GM18499 (cell line): Measurements from ENCODE around the gene FADS1.

Experiments
- ATAC-seq: cut with Tn5 transposase; IDR thresholded peaks from one replicate; pipeline ENCODE4 v1.9.1; 2021; ENCODE audit warnings: moderate number of reproducible peaks; ENCODE audit not compliant: insufficient read depth, unreplicated experiment

Gene FADS1

GRCh38 chr11:61847914-61848581 is 31.2 kb upstream of the FADS1 start:
- no peak for ATAC-seq

DNA sequence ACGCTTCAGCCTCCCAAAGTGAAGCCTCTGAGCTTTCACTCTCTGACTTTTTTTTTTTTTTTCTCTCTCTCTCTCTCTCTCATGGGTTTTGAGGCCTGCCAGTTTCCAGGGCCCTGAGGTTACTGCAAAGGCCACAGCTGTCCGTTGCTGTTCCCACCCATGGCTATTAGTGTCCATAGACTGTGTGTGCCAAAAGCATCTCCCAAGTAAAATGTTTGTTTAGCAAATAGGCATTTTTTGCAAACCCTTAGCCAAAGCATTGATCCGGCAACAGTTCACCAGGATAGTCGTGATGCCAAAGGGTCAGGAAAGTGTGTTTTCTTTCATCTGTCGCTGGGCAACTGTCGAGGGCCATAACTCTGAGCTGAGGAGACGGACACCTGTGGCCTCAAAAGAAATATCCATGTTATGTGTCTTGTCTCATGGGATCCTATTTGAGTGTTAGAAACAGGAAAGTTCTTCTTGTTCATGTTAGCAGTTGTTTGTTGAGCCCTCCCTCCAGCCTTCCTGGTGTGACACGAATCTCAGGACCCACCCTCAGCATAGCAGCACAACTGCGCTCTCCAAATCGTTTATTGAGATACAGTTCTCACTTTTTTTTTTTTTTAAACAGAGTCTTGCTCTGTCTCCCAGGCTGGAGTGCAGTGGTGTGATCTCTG is 29.7 kb upstream of the FADS1 start:
- no peak for ATAC-seq

DNA sequence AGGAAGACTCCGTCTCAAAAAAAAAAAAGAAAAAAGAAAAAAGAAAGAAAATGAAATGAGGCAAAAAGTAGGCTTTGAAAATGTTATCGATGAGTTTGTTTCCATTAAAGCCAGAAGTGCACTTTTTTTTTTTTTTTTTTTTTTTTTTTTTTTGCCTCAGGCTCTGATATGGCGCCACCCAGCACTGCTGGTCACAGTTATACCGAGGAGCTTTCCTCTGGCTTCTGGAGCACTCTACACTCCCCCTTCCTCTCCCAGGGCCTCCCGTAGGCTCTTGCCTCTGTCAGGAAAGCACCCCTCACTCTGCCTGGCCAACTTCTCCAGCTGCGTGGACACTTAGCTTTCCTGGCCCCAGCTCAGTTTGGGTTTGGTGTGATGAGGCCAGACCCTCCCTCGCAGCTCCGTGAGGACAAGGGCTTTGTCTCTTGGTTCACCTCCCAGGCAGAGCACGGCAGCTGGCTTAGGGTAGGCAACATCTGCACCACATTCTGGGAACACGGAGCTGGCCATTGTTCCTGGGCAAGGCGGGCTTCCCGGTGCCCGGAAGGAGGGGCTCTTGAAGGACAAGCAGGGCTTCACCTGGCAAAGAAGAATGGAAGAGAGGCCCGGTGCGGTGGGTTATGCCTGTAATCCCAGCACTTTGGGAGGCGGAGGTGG is 28.2 kb upstream of the FADS1 start:
- no peak for ATAC-seq

DNA sequence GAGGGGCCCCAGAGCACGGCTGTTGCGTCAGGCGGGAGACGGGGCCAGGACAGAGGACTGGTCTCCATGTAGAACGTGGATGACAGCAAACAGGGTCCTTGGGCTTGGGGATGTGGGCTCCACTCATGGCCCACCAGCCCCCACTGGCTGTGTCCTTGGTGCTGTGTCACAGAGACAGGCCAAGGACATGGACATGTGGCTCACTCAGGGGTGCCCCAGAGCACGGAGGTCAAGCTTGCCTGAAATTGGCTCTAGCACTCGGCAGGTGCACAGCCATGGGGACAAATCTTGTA is 25.7 kb upstream of the FADS1 start:
- ATAC-seq: no peak

DNA sequence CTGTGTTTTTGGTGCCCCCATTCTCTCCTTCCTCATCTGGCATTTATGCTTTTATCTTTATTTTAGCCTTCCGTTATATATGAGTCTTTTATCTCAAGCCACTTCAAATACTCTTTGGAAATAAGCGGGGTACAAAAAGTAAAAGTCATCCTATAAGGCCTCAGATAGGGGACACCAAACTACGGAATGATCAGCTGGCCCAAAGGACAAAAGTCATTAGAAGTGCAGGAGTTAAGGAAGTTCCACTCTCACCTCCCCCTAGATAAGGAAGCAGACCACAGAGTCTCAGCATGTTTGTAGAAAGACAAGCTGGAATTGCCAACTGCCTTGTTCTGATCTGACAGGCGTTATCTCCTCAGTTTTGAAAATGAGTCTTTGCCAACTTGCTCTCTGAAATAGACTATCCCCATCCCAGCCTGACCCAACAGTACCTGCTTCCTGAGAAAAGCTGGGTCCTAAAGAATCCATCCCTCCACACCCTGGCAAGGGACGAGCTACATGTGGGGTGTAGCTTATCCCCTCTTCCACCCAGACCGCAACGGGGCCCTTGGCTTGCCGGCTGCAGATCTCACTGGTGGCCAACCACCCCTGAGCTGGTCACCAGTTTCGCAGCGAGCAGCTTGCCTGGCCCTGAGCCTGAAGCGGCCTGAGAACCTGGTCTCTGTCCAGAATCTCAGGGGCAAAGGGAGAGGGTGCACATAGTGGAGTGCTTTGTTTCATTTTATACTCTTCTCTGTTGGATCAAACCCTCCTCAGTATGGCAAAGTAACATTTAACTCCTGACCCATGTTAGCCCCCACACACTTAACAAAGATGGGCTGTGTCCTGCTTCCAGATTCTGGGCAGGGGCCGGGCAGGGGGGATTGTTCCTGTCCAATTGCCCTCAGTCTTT is 25.1 kb upstream of the FADS1 start:
- ATAC-seq: no peak

GRCh38 chr11:61840371-61840770 is 23.6 kb upstream of the FADS1 start:
- ATAC-seq: no peak

DNA sequence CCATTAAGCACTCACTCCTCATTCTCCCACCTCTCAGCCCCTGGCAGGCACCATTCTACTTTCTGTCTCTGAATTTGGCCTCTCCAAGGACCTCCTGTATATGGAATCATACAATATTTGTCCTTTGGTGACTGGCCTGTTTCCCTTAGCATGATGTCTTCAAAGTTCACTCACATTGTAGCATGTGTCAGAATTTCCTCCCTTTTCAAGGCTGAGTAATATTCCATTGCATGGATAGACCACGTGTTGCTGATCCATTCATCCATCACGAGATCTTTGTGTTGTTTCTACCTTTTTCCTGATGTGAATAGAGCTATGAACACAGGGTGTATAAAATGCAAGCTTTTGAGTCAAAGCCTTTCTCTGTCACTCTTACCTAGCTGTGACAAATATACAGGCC is 22.9 kb upstream of the FADS1 start:
- no peak for ATAC-seq

DNA sequence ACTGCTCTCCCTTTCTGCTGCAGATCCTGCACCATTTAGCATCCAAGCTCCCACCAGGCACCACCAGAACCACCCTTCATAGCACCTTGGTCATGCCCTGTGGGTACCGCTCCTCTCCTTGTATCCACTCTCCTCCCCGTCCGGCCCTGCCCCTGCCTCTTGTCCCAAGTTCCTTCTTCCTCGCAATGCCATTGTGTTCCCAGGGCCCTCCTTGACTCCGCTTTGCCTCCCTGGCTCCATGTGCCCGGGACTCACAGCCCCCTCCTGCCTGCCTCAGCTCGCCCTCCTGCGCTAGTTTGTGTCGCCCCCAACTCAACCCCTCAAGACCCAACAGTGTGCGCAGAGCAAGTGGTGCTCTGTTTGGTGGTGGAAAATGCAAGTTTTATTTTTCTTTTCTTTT is 22.1 kb upstream of the FADS1 start:
- ATAC-seq: no peak

- ATAC-seq: no peak
Observed at GRCh38 chr11:61838501-61838900, 21.7 kb upstream of the FADS1 start.

DNA sequence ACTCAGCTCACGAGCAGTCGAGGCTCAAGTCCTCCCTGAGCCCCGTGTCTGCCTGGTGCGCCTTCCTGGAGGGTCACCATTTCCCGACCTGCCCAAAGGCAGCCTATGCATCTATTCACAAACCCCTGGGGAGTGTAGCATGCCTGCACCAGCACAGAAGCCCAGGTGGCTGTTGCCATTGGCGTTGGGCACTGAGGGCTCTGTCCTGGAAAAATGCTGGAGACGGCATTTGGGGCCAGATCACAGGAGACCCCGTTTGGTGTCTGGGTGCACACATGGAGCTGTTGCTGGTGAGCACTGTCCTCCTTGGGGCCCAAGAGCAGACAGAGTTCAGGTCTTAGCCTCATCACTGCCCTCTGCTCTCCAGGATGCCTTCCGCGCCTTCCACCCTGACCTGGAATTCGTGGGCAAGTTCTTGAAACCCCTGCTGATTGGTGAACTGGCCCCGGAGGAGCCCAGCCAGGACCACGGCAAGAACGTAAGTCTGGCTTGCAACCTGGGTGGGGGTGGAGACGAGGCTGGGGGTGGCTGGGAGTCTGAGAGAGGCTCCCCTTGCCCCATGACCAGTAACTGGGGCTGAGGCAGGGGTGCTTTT is 20.7 kb upstream of the FADS1 start:
- no peak for ATAC-seq

GRCh38 chr11:61836193-61836592 is 19.4 kb upstream of the FADS1 start:
- ATAC-seq: no peak

DNA sequence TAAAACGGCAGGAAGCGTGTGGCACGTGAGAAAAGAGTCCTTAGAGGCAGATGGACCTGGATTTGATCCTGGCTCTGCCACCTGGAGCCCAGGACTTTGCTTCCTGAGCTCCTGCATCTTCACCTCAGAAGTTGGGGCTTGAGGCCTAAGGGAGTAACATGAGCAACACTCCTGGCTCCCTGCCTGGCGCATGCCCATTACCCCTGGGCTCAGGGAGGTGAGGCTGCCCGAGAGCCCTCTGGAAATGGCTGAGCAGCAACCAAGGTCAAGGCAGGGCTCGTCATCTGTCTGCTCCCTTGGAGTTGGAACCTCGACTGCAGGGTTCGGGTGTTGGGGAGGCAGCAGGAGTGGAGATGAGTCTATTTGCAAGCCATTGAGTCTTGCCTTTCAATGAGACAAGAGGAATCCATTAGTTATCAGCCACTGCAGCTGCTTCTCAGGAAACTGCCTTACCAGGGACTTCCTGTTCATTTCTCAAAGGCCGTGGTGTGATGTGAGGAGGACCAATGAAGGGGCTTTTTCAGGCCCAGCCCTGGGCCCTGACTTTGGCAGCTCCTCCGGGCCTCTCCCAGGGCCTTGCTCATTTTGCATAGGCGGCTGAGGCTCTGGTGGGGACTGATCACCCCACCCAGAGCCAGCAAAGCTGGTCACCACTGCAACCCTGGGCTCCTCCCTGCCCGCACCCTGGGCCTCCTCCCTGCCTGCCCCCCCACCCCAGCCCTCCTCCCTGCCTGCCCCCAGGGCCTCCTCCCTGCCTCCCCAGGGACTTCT is 17.7 kb upstream of the FADS1 start:
- ATAC-seq: peak; percentile 74

DNA sequence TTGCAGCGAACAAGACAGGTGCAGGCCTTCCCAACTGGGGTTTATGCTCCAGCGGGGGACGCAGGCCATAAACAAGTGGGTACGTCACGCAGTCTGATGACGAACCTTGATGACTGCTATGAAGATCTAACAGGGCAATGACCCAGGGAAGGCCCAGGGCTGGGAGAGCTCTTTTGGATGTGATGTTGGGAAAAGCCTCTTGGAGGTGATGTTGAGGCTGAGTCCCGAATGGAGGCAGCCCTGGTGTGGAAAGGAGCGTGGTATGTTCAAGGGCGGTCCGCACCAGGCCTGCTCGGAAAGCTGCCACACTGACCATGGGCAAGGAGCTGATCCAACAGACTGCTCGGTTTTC is 17.1 kb upstream of the FADS1 start:
- no peak for ATAC-seq

DNA sequence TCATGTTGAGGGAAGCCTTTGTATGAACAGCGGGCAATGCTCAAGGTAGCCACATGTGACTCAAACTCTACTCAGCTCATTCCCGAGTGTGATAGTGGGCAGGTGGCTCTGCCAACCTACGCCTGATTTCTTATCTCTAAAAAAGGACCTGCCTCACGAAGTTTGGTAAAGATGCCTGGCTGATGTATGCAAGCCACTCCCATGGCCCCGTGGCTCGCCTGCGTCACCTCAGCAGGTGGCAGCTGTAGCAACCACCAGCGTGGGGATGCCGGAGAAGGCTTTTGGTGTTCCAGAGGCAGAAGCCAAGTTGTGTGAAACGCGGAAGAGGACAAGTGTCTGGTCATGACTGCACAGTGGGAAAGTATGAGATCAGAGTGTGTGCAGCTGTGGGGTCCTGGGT is 16.7 kb upstream of the FADS1 start:
- ATAC-seq: no peak

DNA sequence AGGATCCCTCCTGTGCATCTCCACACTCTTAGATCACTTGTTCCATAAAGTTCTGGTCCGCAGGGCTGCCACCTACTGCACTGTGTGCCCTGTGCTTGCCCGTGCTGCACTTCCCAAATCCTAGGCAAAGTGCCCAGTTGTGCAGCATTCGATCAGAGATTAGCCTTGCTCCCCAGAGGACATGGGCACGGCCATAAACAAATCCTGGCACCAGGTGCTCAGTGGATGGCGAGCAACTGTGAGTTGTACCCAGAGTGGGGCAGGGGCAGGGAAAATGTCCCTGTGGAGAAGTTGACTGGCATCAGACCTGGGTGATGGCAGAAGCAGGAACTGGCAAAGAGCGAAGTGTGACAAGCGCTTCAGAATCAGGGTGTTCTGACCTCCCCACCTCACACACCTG is 16.0 kb upstream of the FADS1 start:
- ATAC-seq: no peak

- ATAC-seq: no peak
Observed at GRCh38 chr11:61832207-61832606, 15.4 kb upstream of the FADS1 start.

GRCh38 chr11:61830237-61831105 is 13.7 kb upstream of the FADS1 start:
- no peak for ATAC-seq

GRCh38 chr11:61829806-61830205 is 13.0 kb upstream of the FADS1 start:
- no peak for ATAC-seq
